Lower leg skin (tissue), 4 donors: Measurements from ENCODE around the gene SPC25. TPM values are rescaled to one million over a fixed set of nuclear protein-coding genes. Genes with fewer than 3 reads are reported as not detected.

Experiments used
- DNase-seq, 2 donors: peaks; one replicate each; pipeline ENCODE4 v3.0.0-alpha.2; 2019; ENCODE audit warnings: low spot score in 2 of 2
- H3K4me3 ChIP-seq: fragments of 200-600 bp; sonication (generic); 2 replicates; pipeline ENCODE4 v1.5.1; 2017; ENCODE audit warnings: mild to moderate bottlenecking, low read depth; ENCODE audit not compliant: poor library complexity, severe bottlenecking
- CTCF ChIP-seq, 3 donors: fragments of 450-650 bp; IDR thresholded peaks; one replicate each; pipeline ENCODE4 v1.5.1; 2016; ENCODE audit warnings: antibody characterized with exemption in 3 of 3, mild to moderate bottlenecking in 3 of 3, moderate library complexity in 2 of 3
- POLR2A ChIP-seq, 2 donors: fragments of 450-650 bp; IDR thresholded peaks; one replicate each; pipeline ENCODE4 v1.6.1; 2016 to 2017; ENCODE audit warnings: antibody characterized with exemption in 2 of 2, mild to moderate bottlenecking in 1 of 2, moderate library complexity in 1 of 2
- WGBS, 2 donors: methylation state at CpG; one replicate each; pipeline ENCODE4 v1.1.5; 2018; 5-methylcytosine and 5-hydroxymethylcytosine counted together
- intact Hi-C: fragments of 100-400 bp; cut with DNase I; formaldehyde crosslinking; loops from one replicate; pipeline ENCODE4 v1.15.0; 2023; ENCODE audit warnings: low total_unique reads
- total RNA-seq, 4 donors: library from RNA; depleted of rRNA; stranded (reverse); fragments of >200 nt; gene quantifications; one replicate each; pipeline ENCODE4 v1.1.0, GENCODE V29; 2016

Gene SPC25
- total RNA-seq, 4 donors from 2014 or later, result 0.74 to 1.2 TPM; not detected in 2

GRCh38 chr2:168830958-168831357, 59.3 kb downstream of the SPC25 start:
- no peak for DNase-seq
- intact Hi-C loops, result no loop called here
- TF ChIP-seq CTCF (IDR thresholded peaks at IDR 0.05) (no peak), POLR2A (IDR thresholded peaks at IDR 0.05) (no peak)
- H3K4me3 ChIP-seq, result no peak overlapping the region

GRCh38 chr2:168825126-168825525, 65.1 kb downstream of the SPC25 start:
- intact Hi-C loops, result no loop called here
- no peak for DNase-seq
- TF ChIP-seq CTCF (IDR thresholded peaks at IDR 0.05) (no peak), POLR2A (IDR thresholded peaks at IDR 0.05) (no peak)
- no peak overlapping the region for H3K4me3 ChIP-seq

- no peak overlapping the region for H3K4me3 ChIP-seq
- no peak for DNase-seq
- TF ChIP-seq CTCF (IDR thresholded peaks at IDR 0.05) (no peak), POLR2A (IDR thresholded peaks at IDR 0.05) (no peak)
- intact Hi-C loops, result no loop called here
- WGBS, 2 donors, result 91 to 94% methylated on average over 1 of the region's 1 CpG
These were observed 68.2 kb downstream of the SPC25 start for GRCh38 chr2:168821992-168822391.

- no peak overlapping the region for H3K4me3 ChIP-seq
- no peak for TF ChIP-seq CTCF (IDR thresholded peaks at IDR 0.05)
- no peak for DNase-seq
- intact Hi-C loops, result no loop called here
- WGBS, 2 donors, result 58 to 69% methylated on average over 8 of the region's 8 CpGs
These were observed 68.7 kb downstream of the SPC25 start for GRCh38 chr2:168821577-168821976.

Other genes starting within 250 kb of the SPC25 start
- 10 to 100 TPM in 2 of 4 donors, 1 to 10 TPM in 2; 3.0 to 20.8 (median 11.0) TPM for gene NOSTRIN, start 87.8 kb downstream of the SPC25 start, total RNA-seq
- gene G6PC2, start 10.9 kb upstream of the SPC25 start, total RNA-seq, result not detected
- gene ABCB11, start 140.9 kb upstream of the SPC25 start, total RNA-seq, result under 1 TPM in 3 of 4 donors, not detected in 1; 0.39 to 0.49 (median 0.46) TPM
- gene DHRS9, start 179.1 kb upstream of the SPC25 start, total RNA-seq, result 1 to 10 TPM in 3 of 4 donors, not detected in 1; 1.4 to 3.4 (median 1.9) TPM